ENCODE results near the gene PCSK9.
"Not testable (repeated sequence)": the region's sequence is repeated elsewhere in the genome, so short reads cannot be mapped to it uniquely, and the experiment has no call there.

Gene PCSK9

DNA sequence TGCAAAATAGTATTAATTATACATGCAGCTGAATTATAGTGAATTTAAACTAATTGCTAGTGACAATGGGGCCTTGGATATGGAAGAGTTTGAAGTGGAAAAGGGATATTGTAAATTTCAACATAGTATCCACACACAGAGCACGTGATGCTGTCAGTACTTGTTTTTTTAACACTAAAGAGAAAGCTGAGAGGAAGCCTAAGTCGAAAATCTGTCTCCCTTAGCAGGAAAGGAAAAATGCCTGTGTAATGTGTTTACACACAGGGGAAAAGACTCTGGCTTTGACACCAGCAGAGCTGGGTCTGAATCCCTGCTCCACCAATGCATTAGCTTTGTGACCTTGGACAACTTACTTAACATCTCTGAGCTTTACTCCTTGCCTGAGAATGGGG is 42.6 kb downstream of the PCSK9 start:
- no peak for DNase-seq

DNA sequence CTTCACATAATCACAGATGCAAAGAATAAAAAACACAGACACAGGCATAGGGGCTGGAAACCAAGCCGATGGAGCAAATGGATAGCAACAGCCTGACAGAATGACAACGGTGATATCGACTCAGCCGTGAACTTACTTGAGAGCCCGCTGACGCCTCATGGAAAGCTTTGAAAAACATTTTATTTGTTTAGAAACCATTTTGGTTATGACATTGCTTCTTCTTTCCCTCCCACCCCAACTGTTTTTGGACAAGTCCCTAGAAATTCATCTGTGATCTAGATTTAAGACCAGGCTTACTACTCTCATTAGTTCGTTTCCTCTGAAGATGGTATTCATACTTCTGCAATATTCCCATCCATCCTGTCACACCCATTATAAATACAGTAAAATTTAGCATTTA is 44.9 kb downstream of the PCSK9 start:
- DNase-seq: no peak

DNA sequence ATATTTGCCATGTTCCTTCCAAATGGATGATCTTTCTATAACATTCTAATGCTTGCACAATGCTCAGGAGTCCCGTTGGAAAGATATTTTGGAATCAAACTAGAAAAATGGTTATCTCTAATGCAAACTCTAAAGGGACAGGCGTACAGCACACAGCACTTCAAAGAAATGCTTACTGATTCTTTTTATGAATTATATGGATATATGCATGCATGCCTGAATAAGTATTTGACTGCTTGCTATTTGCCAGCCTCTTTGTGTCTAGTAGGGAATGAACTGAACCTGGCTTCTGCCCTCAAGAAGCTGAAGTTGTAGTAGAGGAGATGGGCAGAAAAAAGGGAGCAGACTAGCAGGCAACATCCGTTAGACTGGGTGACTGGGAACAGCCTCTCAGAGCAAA is 48.1 kb downstream of the PCSK9 start:
- DNase-seq: no peak

DNA sequence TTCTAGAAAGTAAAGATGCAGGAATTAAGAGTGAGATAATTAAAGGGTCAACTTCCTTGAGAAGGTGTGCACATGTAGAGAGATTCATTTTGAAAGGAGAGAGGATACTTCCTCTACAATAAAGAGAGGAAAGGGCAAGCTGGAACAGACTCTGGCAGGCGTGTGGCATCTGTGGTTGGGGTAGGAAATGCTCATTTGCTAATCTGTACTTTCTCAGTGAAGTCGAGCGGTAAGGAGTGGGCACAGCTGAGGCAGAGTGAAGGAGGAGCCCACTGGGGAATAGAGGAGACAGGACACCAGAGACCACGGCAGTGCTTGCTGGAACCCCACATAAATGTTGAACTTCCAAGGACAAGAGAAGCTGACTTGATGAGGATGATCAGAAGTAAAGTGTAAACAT is 49.1 kb downstream of the PCSK9 start:
- DNase-seq: no peak

DNA sequence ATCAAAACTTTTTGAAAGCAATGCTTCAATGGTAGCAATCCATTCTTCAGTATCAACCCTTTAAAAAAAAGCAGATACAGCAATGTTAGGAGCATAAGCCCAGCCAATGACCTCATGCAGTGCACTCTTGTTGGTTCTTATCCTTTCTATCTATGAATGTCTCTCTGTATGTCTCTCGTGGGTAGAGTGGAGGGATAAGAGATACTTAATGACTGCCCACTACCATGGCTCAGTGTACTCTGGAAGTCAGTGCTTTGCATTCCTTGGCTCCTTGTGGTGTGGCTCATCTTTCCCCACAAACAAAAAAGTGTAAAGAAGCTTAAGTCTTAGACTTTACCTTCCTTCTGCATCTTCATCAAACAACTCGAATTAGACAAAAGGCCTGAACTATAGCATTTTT is 50.3 kb downstream of the PCSK9 start:
- no peak for DNase-seq

DNA sequence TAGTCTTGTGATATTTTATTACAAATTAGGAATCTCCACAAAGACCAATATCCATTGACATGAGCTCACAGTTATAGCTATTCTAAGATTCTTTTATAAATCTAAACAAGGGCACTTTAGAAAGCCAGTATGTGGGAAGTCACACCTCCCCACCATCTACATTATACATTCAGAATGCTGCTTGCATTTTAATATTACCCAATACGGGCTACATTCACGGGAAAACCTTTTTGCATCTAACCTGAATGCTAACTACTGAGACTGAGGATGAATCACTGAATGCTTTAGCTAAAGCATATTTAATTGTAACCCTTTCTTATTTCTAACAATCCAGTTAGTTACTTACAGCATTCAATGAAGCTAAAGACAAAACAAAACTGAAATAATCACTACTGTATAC is 53.1 kb downstream of the PCSK9 start:
- DNase-seq: no peak

DNA sequence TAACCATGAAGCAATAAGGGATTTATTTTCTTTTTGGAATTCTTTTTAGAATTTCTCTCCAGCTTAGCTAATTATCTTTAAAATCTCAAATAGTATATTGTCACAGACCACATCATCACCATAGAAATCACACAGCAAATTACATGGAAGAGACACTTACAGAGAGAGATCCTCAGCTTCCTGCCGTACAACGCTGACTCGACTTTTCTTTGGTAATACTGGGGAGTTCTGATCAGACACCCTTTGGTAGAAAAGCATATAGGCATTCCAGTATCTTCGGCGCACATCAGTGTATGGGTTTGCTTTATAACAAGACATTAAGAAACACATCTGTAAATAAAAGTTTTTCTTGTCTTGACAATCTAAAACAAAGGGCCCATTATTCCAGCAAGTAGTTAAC is 55.7 kb downstream of the PCSK9 start:
- DNase-seq: no peak

DNA sequence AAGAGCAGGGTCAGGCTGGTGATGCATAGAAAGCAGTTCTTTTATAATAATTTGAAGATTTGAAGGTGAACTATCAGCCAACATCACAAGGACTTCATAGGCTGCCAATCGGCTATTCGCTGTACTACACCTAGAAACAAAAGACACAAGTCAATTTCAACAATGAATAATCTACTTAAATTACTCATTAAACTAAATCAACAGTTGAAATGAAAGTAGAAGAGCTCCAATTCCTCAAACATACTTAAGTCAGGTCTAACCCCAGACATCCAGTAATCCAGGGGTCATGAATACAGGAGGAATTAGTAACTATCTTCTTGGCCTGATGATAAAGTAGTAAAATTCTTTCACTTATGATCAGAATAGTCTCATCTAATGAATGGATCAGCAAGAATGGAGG is 64.5 kb downstream of the PCSK9 start:
- DNase-seq: no peak

DNA sequence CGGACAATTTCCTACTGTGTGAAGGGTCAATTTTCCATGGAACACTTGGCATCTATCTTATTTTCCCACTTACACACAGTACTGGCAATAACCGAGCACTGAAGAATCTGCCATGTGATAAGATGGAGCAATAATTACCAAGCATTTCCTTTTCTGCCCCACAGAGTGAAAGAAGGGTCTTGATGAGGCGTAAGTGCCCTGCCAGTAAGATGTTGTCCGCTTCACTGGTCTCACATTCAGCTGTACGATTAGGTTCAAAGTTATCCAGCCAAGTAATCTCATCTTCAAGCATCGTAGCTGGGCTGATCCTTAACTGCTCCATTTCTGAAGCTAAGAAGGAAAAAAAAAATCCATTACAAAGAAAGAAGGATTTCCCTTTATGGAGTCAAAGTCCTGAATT is 67.8 kb downstream of the PCSK9 start:
- no peak for DNase-seq

DNA sequence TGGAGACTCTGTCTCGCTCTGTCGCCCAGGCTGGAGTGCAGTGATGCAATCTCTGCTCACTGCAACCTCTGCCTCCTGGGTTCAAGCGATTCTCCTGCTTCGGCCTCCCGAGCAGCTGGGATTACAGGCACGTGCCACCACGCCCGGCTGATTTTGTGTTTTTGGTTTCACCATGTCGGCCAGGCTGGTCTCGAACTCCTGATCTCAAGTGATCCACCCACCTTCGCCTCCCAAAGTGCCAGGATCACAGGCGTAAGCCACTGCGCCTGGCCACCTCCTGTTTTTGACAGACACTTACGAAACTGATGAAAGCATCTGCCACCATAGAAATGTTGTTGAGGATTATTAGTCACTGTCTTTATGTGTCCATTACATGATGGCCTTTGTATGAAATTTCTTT is 69.7 kb downstream of the PCSK9 start:
- DNase-seq: not testable (repeated sequence)

All from midbrain (tissue), 1 donor.